GM18519 (cell line): Measurements from ENCODE around the gene FAM229A.

Source experiments
- ATAC-seq: cut with Tn5 transposase; IDR thresholded peaks from one replicate; pipeline ENCODE4 v1.9.1; 2021; ENCODE audit warnings: mild to moderate bottlenecking, moderate library complexity; ENCODE audit not compliant: unreplicated experiment, low FRiP score

The FAM229A gene

GRCh38 chr1:32332290-32333079 is 29.8 kb downstream of the FAM229A start:
- ATAC-seq: no peak

- ATAC-seq: no peak
These were observed 30.7 kb downstream of the FAM229A start for GRCh38 chr1:32331549-32331948.

GRCh38 chr1:32330558-32331151 is 31.6 kb downstream of the FAM229A start:
- no peak for ATAC-seq

- no peak for ATAC-seq
These were observed 32.3 kb downstream of the FAM229A start for GRCh38 chr1:32329931-32330466.

- no peak for ATAC-seq
These were observed 35.1 kb downstream of the FAM229A start for GRCh38 chr1:32327204-32327603.

- ATAC-seq: no peak
These were observed 40.5 kb downstream of the FAM229A start for GRCh38 chr1:32321712-32322291.

- no peak for ATAC-seq
These were observed 44.0 kb downstream of the FAM229A start for GRCh38 chr1:32318127-32318869.

GRCh38 chr1:32316903-32317277 is 45.4 kb downstream of the FAM229A start:
- ATAC-seq: no peak

GRCh38 chr1:32311709-32312393 is 50.4 kb downstream of the FAM229A start:
- ATAC-seq: no peak
